Endothelial cell (in vitro differentiated cells): ENCODE results near the gene XYLT1. TPM values are rescaled to one million over a fixed set of nuclear protein-coding genes. Genes with fewer than 3 reads are reported as not detected.

ENCODE experiments used
- DNase-seq: peaks from one replicate; pipeline ENCODE4 v3.0.0; 2021; ENCODE audit warnings: low spot score
- H3K27ac Mint-ChIP-seq: one replicate; pipeline ENCODE4 v1.8.0; 2021; ENCODE audit warnings: mixed read lengths, inconsistent platforms; ENCODE audit not compliant: unreplicated experiment
- H3K27me3 Mint-ChIP-seq: one replicate; pipeline ENCODE4 v1.8.0; 2021; ENCODE audit warnings: mild to moderate bottlenecking, moderate library complexity, mixed read lengths, inconsistent platforms; ENCODE audit not compliant: unreplicated experiment
- H3K36me3 Mint-ChIP-seq: one replicate; pipeline ENCODE4 v1.8.0; 2021; ENCODE audit warnings: mild to moderate bottlenecking, low read depth, mixed read lengths, inconsistent platforms; ENCODE audit not compliant: unreplicated experiment
- H3K4me1 Mint-ChIP-seq: one replicate; pipeline ENCODE4 v1.8.0; 2021; ENCODE audit warnings: mild to moderate bottlenecking, mixed read lengths, inconsistent platforms; ENCODE audit not compliant: unreplicated experiment
- H3K4me3 Mint-ChIP-seq: one replicate; pipeline ENCODE4 v1.8.0; 2021; ENCODE audit warnings: mild to moderate bottlenecking, mixed read lengths, inconsistent platforms; ENCODE audit not compliant: unreplicated experiment
- H3K9me3 Mint-ChIP-seq: one replicate; pipeline ENCODE4 v1.8.0; 2021; ENCODE audit warnings: mixed read lengths, inconsistent platforms; ENCODE audit not compliant: unreplicated experiment
- total RNA-seq: library from RNA; stranded (reverse); fragmentation: NEBNext Ultra II Directional; extraction: Animal tissue kit (Norgen Biotek cat#: 25700); gene quantifications from one replicate; pipeline ENCODE4 v1.2.1, GENCODE V29; 2021; ENCODE audit not compliant: unreplicated experiment
- TF ChIP-seq, protein P1 (sequence below): fragments of 200-600 bp; sonication (generic); IDR thresholded peaks from one replicate; pipeline ENCODE4 v1.5.0; 2021; ENCODE audit warnings: antibody characterized with exemption; ENCODE audit not compliant: unreplicated experiment

Gene XYLT1
- total RNA-seq, 1 donor from 2014 or later = 11.1 TPM

GRCh38 chr16:17370731-17371285 is 100.0 kb downstream of the XYLT1 start:
- TF ChIP-seq, protein P1, sequence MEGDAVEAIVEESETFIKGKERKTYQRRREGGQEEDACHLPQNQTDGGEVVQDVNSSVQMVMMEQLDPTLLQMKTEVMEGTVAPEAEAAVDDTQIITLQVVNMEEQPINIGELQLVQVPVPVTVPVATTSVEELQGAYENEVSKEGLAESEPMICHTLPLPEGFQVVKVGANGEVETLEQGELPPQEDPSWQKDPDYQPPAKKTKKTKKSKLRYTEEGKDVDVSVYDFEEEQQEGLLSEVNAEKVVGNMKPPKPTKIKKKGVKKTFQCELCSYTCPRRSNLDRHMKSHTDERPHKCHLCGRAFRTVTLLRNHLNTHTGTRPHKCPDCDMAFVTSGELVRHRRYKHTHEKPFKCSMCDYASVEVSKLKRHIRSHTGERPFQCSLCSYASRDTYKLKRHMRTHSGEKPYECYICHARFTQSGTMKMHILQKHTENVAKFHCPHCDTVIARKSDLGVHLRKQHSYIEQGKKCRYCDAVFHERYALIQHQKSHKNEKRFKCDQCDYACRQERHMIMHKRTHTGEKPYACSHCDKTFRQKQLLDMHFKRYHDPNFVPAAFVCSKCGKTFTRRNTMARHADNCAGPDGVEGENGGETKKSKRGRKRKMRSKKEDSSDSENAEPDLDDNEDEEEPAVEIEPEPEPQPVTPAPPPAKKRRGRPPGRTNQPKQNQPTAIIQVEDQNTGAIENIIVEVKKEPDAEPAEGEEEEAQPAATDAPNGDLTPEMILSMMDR = no peak
- DNase-seq = no peak
- H3K4me1 Mint-ChIP-seq = peaks cover 40% of the 10 kb centered on the region
- H3K36me3 Mint-ChIP-seq = no peaks in the 10 kb centered on the region
- no peaks in the 10 kb centered on the region for H3K9me3 Mint-ChIP-seq
- no peak overlapping the region for H3K4me3 Mint-ChIP-seq
- H3K27ac Mint-ChIP-seq = no peak overlapping the region
- H3K27me3 Mint-ChIP-seq = peaks cover 8% of the 10 kb centered on the region

GRCh38 chr16:17370223-17370707 is 100.5 kb downstream of the XYLT1 start:
- H3K4me3 Mint-ChIP-seq = no peak overlapping the region
- peaks cover 6% of the 10 kb centered on the region for H3K27me3 Mint-ChIP-seq
- H3K4me1 Mint-ChIP-seq = peaks cover 39% of the 10 kb centered on the region
- peak overlapping the region; percentile 77 for H3K27ac Mint-ChIP-seq
- H3K36me3 Mint-ChIP-seq = no peaks in the 10 kb centered on the region
- no peaks in the 10 kb centered on the region for H3K9me3 Mint-ChIP-seq
- TF ChIP-seq, protein P1 = no peak
- no peak for DNase-seq

GRCh38 chr16:17369421-17370222 is 101.1 kb downstream of the XYLT1 start:
- no peak for DNase-seq
- H3K27ac Mint-ChIP-seq = peak overlapping the region; percentile 77
- H3K36me3 Mint-ChIP-seq = no peaks in the 10 kb centered on the region
- H3K27me3 Mint-ChIP-seq = peaks cover 4% of the 10 kb centered on the region
- TF ChIP-seq, protein P1 = no peak
- peaks cover 37% of the 10 kb centered on the region for H3K4me1 Mint-ChIP-seq
- H3K4me3 Mint-ChIP-seq = peak overlapping the region; percentile 42
- H3K9me3 Mint-ChIP-seq = no peaks in the 10 kb centered on the region

DNA sequence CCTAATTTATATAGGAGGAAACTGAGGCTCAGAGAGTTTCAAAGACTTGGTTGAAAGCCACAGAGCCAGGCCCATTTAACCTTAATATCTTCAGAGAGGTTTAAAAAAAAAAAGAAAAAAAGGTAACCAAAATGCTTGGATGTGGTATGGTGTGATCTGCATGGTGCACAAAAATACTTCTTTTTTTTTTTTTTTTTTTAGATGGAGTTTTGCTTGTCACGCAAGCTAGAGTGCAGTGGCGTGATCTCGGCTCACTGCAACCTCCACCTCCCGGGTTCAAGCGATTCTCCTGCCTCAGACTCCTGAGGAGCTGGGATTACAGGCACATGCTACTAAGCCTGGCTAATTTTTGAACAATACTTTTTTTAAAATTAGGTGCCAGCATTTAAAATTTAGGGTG is 101.8 kb downstream of the XYLT1 start:
- no peak for DNase-seq
- H3K27me3 Mint-ChIP-seq = peaks cover 4% of the 10 kb centered on the region
- H3K27ac Mint-ChIP-seq = no peak overlapping the region
- TF ChIP-seq, protein P1 = no peak
- no peak overlapping the region for H3K4me3 Mint-ChIP-seq
- no peaks in the 10 kb centered on the region for H3K9me3 Mint-ChIP-seq
- H3K36me3 Mint-ChIP-seq = no peaks in the 10 kb centered on the region
- peaks cover 36% of the 10 kb centered on the region for H3K4me1 Mint-ChIP-seq

DNA sequence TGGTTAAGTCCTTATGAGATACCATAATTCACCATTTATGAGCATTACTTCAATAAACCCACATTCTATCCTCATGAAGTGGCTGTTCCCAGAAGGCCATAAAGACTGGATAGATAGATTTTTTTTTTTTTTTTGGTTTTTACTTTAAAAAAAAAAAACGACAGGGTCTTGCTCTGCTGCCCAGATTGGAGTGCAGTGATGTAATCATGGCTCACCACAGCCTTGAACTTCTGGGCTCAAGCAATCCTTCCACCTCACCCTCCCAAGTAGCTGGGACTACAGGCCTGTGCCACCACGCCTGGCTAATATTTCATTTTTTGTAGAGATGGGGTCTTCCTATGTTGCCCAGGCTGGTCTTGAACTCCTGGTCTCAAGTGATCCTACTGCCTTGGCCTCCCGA is 102.3 kb downstream of the XYLT1 start:
- no peak for DNase-seq
- H3K27ac Mint-ChIP-seq = no peak overlapping the region
- peaks cover 8% of the 10 kb centered on the region for H3K27me3 Mint-ChIP-seq
- H3K36me3 Mint-ChIP-seq = no peaks in the 10 kb centered on the region
- TF ChIP-seq, protein P1 = no peak
- H3K4me3 Mint-ChIP-seq = no peak overlapping the region
- no peaks in the 10 kb centered on the region for H3K9me3 Mint-ChIP-seq
- peaks cover 33% of the 10 kb centered on the region for H3K4me1 Mint-ChIP-seq
